HCT116 (cell line): ENCODE results near the gene MYO1E. TPM values are rescaled to one million over a fixed set of nuclear protein-coding genes. Genes with fewer than 3 reads are reported as not detected.

Experiments
- ATAC-seq: fragments of 200-7000 bp; cut with Tn5 transposase; 2 replicates; pipeline ENCODE4 v1.9.1; 2020; ENCODE audit warnings: mild to moderate bottlenecking, moderate library complexity
- BruUV-seq: library from RNA; stranded (reverse); fragments of 400-500 nt; replicated peaks from 2 replicates; lab custom pipeline; 2021; lab: Mats Ljungman, UMichigan
- CTCF ChIA-PET: fragments of 300-600 bp; sonication (Branson Sonifier 250); formaldehyde crosslinking; loops from one replicate; lab custom pipeline; 2021; ENCODE audit warnings: antibody characterized with exemption; lab: Charles Lee
- POLR2A ChIA-PET: fragments of 300-600, 350-600 bp; sonication (Branson Sonifier 250); formaldehyde crosslinking; loops from one replicate; lab custom pipeline; 2021; ENCODE audit warnings: antibody characterized with exemption; lab: Charles Lee
- RAD21 ChIA-PET, 2 experiments: fragments of 300-600 bp; sonication (Branson Sonifier 250); formaldehyde crosslinking; loops; one replicate each; lab custom pipeline; 2023; ENCODE audit warnings: low total read pairs in 2 of 2; ENCODE audit not compliant: uncharacterized antibody in 2 of 2, unreplicated experiment in 2 of 2, low non-redundant PET in 1 of 2; lab: Charles Lee
- DNase-seq: peaks from one replicate; pipeline ENCODE4 v3.0.0-alpha.2; 2010; ENCODE audit warnings: low read depth, low spot score
- H2AFZ ChIP-seq: fragments of 200-600 bp; shearing (Covaris generic), sonication (generic); 2 replicates; pipeline ENCODE4 v1.6.1; 2017; ENCODE audit warnings: low read depth, mixed run types, mixed read lengths, antibody characterized with exemption, low read length; ENCODE audit not compliant: poor library complexity, severe bottlenecking
- H3K27ac ChIP-seq: 2 replicates; pipeline ENCODE4 v1.5.1; 2012; ENCODE audit warnings: low read depth, low read length
- H3K27me3 ChIP-seq: fragments of 200-600 bp; sonication (generic); 2 replicates; pipeline ENCODE4 v1.6.1; 2016; ENCODE audit warnings: mixed run types, low read length, mixed read lengths; ENCODE audit not compliant: insufficient read depth
- H3K36me3 ChIP-seq, 2 experiments: fragments of 200-500 bp in 1 of 2; fragments of 200-600 bp in 1 of 2; sonication (Bioruptor generic) in 1 of 2; sonication (generic) in 1 of 2; 2 replicates each; pipeline versions ENCODE4 v1.5.1 to v1.6.1; 2014 to 2016; ENCODE audit warnings: low read length in 2 of 2, inconsistent platforms in 1 of 2, mixed read lengths in 1 of 2, mixed run types in 1 of 2; ENCODE audit not compliant: insufficient read depth in 2 of 2, control insufficient read depth in 1 of 2
- H3K4me1 ChIP-seq, 2 experiments: fragments of 200-600 bp in 1 of 2; sonication (generic) in 1 of 2; 2 replicates each; pipeline versions ENCODE4 v1.5.1 to v1.6.1; 2012 to 2017; ENCODE audit warnings: low read length in 2 of 2, inconsistent platforms in 1 of 2, mild to moderate bottlenecking in 1 of 2, mixed read lengths in 1 of 2, mixed run types in 1 of 2, moderate library complexity in 1 of 2; ENCODE audit not compliant: insufficient read depth in 2 of 2, control insufficient read depth in 1 of 2
- H3K4me2 ChIP-seq: fragments of 200-600 bp; sonication (generic); 2 replicates; pipeline ENCODE4 v1.6.1; 2017; ENCODE audit warnings: mixed run types, low read length, mixed read lengths
- H3K4me3 ChIP-seq, 2 experiments: fragments of 200-600 bp in 1 of 2; sonication (generic) in 1 of 2; replicated peaks in 1 of 2; 2 replicates each; pipeline ENCODE4 v1.5.1; 2011 to 2016; ENCODE audit warnings: low read length in 2 of 2, control low read depth in 1 of 2, low read depth in 1 of 2, mild to moderate bottlenecking in 1 of 2, mixed read lengths in 1 of 2, mixed run types in 1 of 2
- H3K79me2 ChIP-seq: fragments of 200-600 bp; sonication (generic); 2 replicates; pipeline ENCODE4 v1.6.1; 2017; ENCODE audit warnings: mild to moderate bottlenecking, mixed run types, low read length, moderate library complexity, mixed read lengths; ENCODE audit not compliant: insufficient read depth
- H3K9ac ChIP-seq: fragments of 200-600 bp; sonication (generic); 2 replicates; pipeline ENCODE4 v1.6.1; 2016; ENCODE audit warnings: low read length, mixed read lengths
- H3K9me2 ChIP-seq: fragments of 200-600 bp; sonication (generic), shearing (Covaris generic); 2 replicates; pipeline ENCODE4 v1.6.1; 2017; ENCODE audit warnings: mixed run types, mild to moderate bottlenecking, moderate library complexity; ENCODE audit not compliant: insufficient read depth
- H3K9me3 ChIP-seq, 2 experiments: fragments of 200-500 bp in 1 of 2; fragments of 200-600 bp in 1 of 2; sonication (Bioruptor generic) in 1 of 2; sonication (generic) in 1 of 2; 2 replicates each; pipeline ENCODE4 v1.6.1; 2014 to 2017; ENCODE audit warnings: low read length in 2 of 2, mixed read lengths in 2 of 2, inconsistent platforms in 1 of 2, low read depth in 1 of 2, mild to moderate bottlenecking in 1 of 2, mixed run types in 1 of 2, moderate library complexity in 1 of 2; ENCODE audit not compliant: control insufficient read depth in 1 of 2, insufficient read depth in 1 of 2
- H4K20me1 ChIP-seq: fragments of 200-600 bp; sonication (generic), shearing (Covaris generic); 2 replicates; pipeline ENCODE4 v1.6.1; 2017; ENCODE audit warnings: mixed run types, mild to moderate bottlenecking, moderate library complexity; ENCODE audit not compliant: insufficient read depth
- CEBPB ChIP-seq: IDR thresholded peaks from 2 replicates; pipeline ENCODE4 v1.6.1; 2012; ENCODE audit warnings: low read depth
- ELF1 ChIP-seq: IDR thresholded peaks from 2 replicates; pipeline ENCODE4 v1.6.1; 2012; ENCODE audit warnings: low read depth, borderline replicate concordance
- EZH2 ChIP-seq: fragments of 200-600 bp; sonication (generic); IDR thresholded peaks from 2 replicates; pipeline ENCODE4 v1.6.1; 2017; ENCODE audit warnings: antibody characterized with exemption, mixed run types
- POLR2AphosphoS5 ChIP-seq: IDR thresholded peaks from 2 replicates; pipeline ENCODE4 v1.6.1; 2011; ENCODE audit warnings: mild to moderate bottlenecking, low read depth, low read length, moderate library complexity
- SP1 ChIP-seq: IDR thresholded peaks from 2 replicates; pipeline ENCODE4 v1.6.1; 2012; ENCODE audit warnings: low read depth
- SRF ChIP-seq: IDR thresholded peaks from 2 replicates; pipeline ENCODE4 v1.6.1; 2012; ENCODE audit warnings: low read depth
- TCF7L2 ChIP-seq: IDR thresholded peaks from 2 replicates; pipeline ENCODE4 v1.7.0; 2011; ENCODE audit warnings: borderline replicate concordance, inconsistent platforms; ENCODE audit not compliant: insufficient read depth, insufficient read length; ENCODE audit errors: extremely low read depth
- YY1 ChIP-seq: IDR thresholded peaks from 2 replicates; pipeline ENCODE4 v1.6.1; 2011; ENCODE audit warnings: low read length, low read depth, moderate library complexity, mild to moderate bottlenecking; ENCODE audit not compliant: insufficient replicate concordance; ENCODE audit errors: extremely low read depth
- ZFX ChIP-seq: fragments of 450-650 bp; IDR thresholded peaks from 2 replicates; pipeline ENCODE4 v1.6.1; 2017
- ZNF274 ChIP-seq: fragments of 200-500 bp; sonication (Bioruptor generic); IDR thresholded peaks from 2 replicates; pipeline ENCODE4 v1.6.1; 2014; ENCODE audit warnings: mild to moderate bottlenecking, low read depth, low read length, inconsistent platforms
- intact Hi-C: fragments of 100-400 bp; cut with micrococcal nuclease; formaldehyde crosslinking; loops from 2 replicates; pipeline ENCODE4 v1.10.0; 2022
- total RNA-seq: library from RNA; stranded (reverse); gene quantifications from one replicate; pipeline ENCODE4 v1.2.1, GENCODE V29; 2021; ENCODE audit not compliant: unreplicated experiment
- TF ChIP-seq, protein P1 (sequence below): IDR thresholded peaks from 2 replicates; pipeline ENCODE4 v1.6.1; 2012
- TF ChIP-seq, protein P2 (sequence below): IDR thresholded peaks from 2 replicates; pipeline ENCODE4 v1.6.1; 2012; ENCODE audit warnings: low read depth

MYO1E gene
- total RNA-seq, 1 experiment from 2014 or later = 182 TPM

GRCh38 chr15:59330649-59331048 lies 42.0 kb downstream of the MYO1E start:
- CTCF ChIA-PET = no interaction called here
- BruUV-seq = no TSS peak

More at GRCh38 chr15:59330649-59331048, 42.0 kb downstream of the MYO1E start:
- H3K27ac ChIP-seq = no peak overlapping the region
- no peaks in the 10 kb centered on the region for H4K20me1 ChIP-seq
- no peak overlapping the region for H3K9ac ChIP-seq
- H3K4me2 ChIP-seq = peak overlapping the region; percentile 64
- TF ChIP-seq, protein P1, sequence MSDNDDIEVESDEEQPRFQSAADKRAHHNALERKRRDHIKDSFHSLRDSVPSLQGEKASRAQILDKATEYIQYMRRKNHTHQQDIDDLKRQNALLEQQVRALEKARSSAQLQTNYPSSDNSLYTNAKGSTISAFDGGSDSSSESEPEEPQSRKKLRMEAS = no peak
- TF ChIP-seq ELF1 (no peak), TCF7L2 (no peak), ZFX (no peak), POLR2AphosphoS5 (no peak), SP1 (no peak), YY1 (no peak), ZNF274 (no peak), EZH2 (no peak), CEBPB (no peak), SRF (no peak)
- TF ChIP-seq, protein P2, sequence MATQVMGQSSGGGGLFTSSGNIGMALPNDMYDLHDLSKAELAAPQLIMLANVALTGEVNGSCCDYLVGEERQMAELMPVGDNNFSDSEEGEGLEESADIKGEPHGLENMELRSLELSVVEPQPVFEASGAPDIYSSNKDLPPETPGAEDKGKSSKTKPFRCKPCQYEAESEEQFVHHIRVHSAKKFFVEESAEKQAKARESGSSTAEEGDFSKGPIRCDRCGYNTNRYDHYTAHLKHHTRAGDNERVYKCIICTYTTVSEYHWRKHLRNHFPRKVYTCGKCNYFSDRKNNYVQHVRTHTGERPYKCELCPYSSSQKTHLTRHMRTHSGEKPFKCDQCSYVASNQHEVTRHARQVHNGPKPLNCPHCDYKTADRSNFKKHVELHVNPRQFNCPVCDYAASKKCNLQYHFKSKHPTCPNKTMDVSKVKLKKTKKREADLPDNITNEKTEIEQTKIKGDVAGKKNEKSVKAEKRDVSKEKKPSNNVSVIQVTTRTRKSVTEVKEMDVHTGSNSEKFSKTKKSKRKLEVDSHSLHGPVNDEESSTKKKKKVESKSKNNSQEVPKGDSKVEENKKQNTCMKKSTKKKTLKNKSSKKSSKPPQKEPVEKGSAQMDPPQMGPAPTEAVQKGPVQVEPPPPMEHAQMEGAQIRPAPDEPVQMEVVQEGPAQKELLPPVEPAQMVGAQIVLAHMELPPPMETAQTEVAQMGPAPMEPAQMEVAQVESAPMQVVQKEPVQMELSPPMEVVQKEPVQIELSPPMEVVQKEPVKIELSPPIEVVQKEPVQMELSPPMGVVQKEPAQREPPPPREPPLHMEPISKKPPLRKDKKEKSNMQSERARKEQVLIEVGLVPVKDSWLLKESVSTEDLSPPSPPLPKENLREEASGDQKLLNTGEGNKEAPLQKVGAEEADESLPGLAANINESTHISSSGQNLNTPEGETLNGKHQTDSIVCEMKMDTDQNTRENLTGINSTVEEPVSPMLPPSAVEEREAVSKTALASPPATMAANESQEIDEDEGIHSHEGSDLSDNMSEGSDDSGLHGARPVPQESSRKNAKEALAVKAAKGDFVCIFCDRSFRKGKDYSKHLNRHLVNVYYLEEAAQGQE = no peak
- H3K4me3 ChIP-seq = no peak overlapping the region
- H3K4me1 ChIP-seq = peaks cover 31 to 68% of the 10 kb centered on the region in 2 experiments
- H3K9me3 ChIP-seq = no peaks in the 10 kb centered on the region
- no peaks in the 10 kb centered on the region for H3K36me3 ChIP-seq
- H3K9me2 ChIP-seq = no peaks in the 10 kb centered on the region
- no peaks in the 10 kb centered on the region for H3K27me3 ChIP-seq
- peaks cover 77% of the 10 kb centered on the region for H3K79me2 ChIP-seq
- intact Hi-C loops = no loop called here
- DNase-seq = no peak
- ATAC-seq = 0 out of 2 replicates have a peak, but pooled peaks have one; percentile 33
- ChIA-PET POLR2A (no interaction called here), RAD21 (no interaction called here)
- H2AFZ ChIP-seq = no peak overlapping the region
